Bronchial epithelial cell (primary cell): ENCODE measurements around the gene CDC14B. TPM values are rescaled to one million over a fixed set of nuclear protein-coding genes. Genes with fewer than 3 reads are reported as not detected.

ENCODE experiments used
- DNase-seq: peaks from one replicate; pipeline ENCODE4 v3.0.0-alpha.2; 2010; ENCODE audit warnings: low read depth
- FAIRE-seq: peaks from 2 replicates; lab custom pipeline; 2011; peaks lifted over from hg19 to GRCh38; lab: Jason Lieb, UNC
- H3K27me3 ChIP-seq: 2 replicates; pipeline ENCODE4 v1.5.1; 2011; ENCODE audit warnings: low read length; ENCODE audit not compliant: control insufficient read depth, insufficient read depth
- H3K36me3 ChIP-seq: 2 replicates; pipeline ENCODE4 v1.5.1; 2011; ENCODE audit warnings: low read length; ENCODE audit not compliant: control insufficient read depth, insufficient read depth
- H3K4me3 ChIP-seq: 2 replicates; pipeline ENCODE4 v1.5.1; 2011; ENCODE audit warnings: mild to moderate bottlenecking, low read depth, low read length, control low read depth
- CTCF ChIP-seq: IDR thresholded peaks from 2 replicates; pipeline ENCODE4 v1.5.1; 2011; ENCODE audit warnings: mild to moderate bottlenecking, moderate library complexity, low read length, control low read depth, inconsistent platforms; ENCODE audit not compliant: insufficient read depth, severe bottlenecking
- total RNA-seq: library from RNA; depleted of rRNA; stranded (reverse); fragments of >200 nt; gene quantifications from 2 replicates; pipeline ENCODE4 v1.2.1, GENCODE V29; 2014

The CDC14B gene
- total RNA-seq, 1 donor from 2014 or later: 11.6 TPM

DNA sequence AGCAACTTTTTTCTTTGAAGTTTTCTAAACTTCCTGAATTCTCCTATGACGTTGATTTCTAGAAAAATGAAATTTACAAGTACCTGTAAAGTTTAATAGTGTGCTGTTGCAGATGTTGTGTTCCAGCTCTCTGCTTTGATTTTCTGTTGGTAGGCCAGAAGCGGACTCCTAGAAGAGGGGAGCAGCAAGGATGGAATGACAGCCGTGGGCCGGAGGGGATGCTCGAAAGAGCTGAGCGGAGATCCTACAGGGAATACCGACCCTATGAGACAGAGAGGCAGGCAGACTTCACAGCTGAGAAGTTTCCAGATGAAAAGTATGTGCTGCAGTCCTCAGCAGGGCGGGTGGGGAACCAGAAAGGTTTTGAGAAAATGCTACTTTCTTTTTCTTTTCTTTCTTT, 161.4 kb downstream of the CDC14B start:
- H3K4me3 ChIP-seq: no peak overlapping the region
- DNase-seq: no peak
- H3K27me3 ChIP-seq: no peaks in the 10 kb centered on the region
- H3K36me3 ChIP-seq: no peaks in the 10 kb centered on the region
- FAIRE-seq: no peak
- no peak for TF ChIP-seq CTCF

- Histone ChIP-seq H3K4me3 (no peak overlapping the region), H3K27me3 (no peaks in the 10 kb centered on the region), H3K36me3 (no peaks in the 10 kb centered on the region)
- DNase-seq (no peak), FAIRE-seq (no peak)
- TF ChIP-seq CTCF: no peak
Measured at GRCh38 chr9:96457266-96457665, 162.4 kb downstream of the CDC14B start.

- TF ChIP-seq CTCF: peak; percentile 34
- FAIRE-seq (no peak), DNase-seq (peak; percentile 40)
- Histone ChIP-seq H3K36me3 (no peaks in the 10 kb centered on the region), H3K27me3 (no peaks in the 10 kb centered on the region), H3K4me3 (no peak overlapping the region)
Measured at GRCh38 chr9:96453625-96454024, 166.0 kb downstream of the CDC14B start.

DNA sequence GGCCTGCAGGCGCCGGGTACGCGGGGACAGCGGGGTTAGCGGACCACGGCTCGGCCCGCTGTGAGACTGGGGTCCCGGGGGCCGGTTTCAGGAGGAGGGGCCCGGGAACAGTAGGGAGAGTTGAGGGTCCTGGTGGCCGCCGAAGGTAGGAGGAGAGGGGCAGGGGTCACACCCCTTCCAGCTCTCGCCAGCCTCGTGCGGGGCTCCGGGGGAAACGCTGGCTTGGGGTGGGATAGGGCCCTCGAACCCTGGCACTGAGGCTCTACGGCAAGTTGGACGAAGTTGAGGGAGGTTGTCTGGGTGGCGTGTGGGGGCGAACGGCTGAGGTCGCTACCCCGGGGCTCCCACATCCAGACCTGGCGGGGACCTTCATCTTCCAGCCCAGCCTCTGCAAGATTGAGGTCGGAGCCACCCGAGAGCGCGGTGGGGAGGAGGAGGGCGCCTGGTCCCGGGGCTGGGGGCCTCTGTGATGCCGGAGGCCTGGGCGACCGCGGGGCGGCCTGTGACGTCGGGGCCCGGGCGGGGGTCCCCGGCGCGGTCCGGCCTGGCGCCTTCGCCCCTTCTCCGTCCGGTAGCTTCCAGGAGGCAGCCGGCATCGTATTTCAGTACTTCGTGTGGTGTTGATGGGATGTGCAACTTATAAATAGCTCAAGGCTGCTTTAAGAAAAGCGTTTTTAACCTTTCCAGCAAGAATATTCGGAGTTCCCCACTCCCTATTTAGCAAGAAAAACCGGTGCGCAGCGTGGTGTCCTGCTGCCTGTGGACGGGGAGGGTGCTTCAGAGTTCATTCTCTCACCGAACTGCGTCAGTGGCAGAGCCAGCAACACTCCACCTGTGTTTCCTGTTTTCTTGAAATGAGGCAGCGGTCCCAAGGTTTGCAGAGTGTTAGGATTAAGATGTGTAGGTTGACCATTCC, 168.8 kb downstream of the CDC14B start:
- no peak for TF ChIP-seq CTCF
- DNase-seq (peak; percentile 23), FAIRE-seq (no peak)
- H3K27me3 ChIP-seq: no peaks in the 10 kb centered on the region
- peak overlapping the region; percentile 59 for H3K4me3 ChIP-seq
- H3K36me3 ChIP-seq: no peaks in the 10 kb centered on the region

Other genes with a start within 250 kb of the CDC14B start
- 19.1 and 30.3 TPM in 2 replicates for gene SLC35D2, start 236.1 kb downstream of the CDC14B start, total RNA-seq
- 0.13 and 0.26 TPM in 2 replicates for gene ZNF367, start 201.5 kb downstream of the CDC14B start, total RNA-seq
- 6.6 and 7.0 TPM in 2 replicates for gene HABP4, start 169.7 kb downstream of the CDC14B start, total RNA-seq
- gene PRXL2C, start 35.5 kb upstream of the CDC14B start, total RNA-seq: 5.8 and 9.5 TPM in 2 replicates
- 5.5 and 6.9 TPM in 2 replicates for gene ZNF510, start 158.2 kb upstream of the CDC14B start, total RNA-seq
- gene ZNF782, start 234.7 kb upstream of the CDC14B start, total RNA-seq: 2.1 and 3.5 TPM in 2 replicates